GM13977 (cell line): Measurements from ENCODE around the gene GALNT17.

Experiments used
- DNase-seq: peaks from one replicate; pipeline ENCODE4 v3.0.0; 2012; ENCODE audit warnings: low spot score
- in situ Hi-C: fragments of 300-500 bp; cut with MboI; formaldehyde crosslinking; loops from one replicate; pipeline ENCODE4 v1.12.0; 2022; ENCODE audit warnings: low sequenced_read_pairs, low pct_unique_long_range_greater_than_20kb, mixed read lengths, inconsistent platforms; ENCODE audit not compliant: unreplicated experiment
- TF ChIP-seq, protein P1 (sequence below): IDR thresholded peaks from 2 replicates; pipeline ENCODE4 v1.5.1; 2012; ENCODE audit warnings: mild to moderate bottlenecking, control low read depth; ENCODE audit not compliant: insufficient read depth; ENCODE audit errors: extremely low read depth, missing control alignments

GALNT17 gene

DNA sequence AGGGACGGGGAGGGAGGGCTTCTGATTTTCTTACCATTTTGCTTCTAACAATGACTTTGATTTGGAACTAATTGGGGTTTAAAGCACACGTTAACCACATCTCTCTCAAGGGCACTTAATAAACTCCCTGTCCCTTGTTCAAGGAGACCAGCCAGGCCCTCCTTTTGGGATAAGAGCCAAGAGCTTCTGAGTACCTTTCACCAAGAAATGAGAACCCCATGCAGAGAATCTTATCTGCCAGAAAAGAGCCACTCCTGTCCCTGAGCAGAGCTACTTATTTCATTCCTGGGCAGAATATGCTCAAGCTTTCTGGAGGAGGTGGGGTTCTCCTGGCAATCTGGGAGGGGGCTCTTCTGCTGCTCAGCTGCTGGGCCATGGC lies 574.6 kb downstream of the GALNT17 start:
- in situ Hi-C loops, result no loop called here
- DNase-seq, result no peak
- TF ChIP-seq, protein P1, sequence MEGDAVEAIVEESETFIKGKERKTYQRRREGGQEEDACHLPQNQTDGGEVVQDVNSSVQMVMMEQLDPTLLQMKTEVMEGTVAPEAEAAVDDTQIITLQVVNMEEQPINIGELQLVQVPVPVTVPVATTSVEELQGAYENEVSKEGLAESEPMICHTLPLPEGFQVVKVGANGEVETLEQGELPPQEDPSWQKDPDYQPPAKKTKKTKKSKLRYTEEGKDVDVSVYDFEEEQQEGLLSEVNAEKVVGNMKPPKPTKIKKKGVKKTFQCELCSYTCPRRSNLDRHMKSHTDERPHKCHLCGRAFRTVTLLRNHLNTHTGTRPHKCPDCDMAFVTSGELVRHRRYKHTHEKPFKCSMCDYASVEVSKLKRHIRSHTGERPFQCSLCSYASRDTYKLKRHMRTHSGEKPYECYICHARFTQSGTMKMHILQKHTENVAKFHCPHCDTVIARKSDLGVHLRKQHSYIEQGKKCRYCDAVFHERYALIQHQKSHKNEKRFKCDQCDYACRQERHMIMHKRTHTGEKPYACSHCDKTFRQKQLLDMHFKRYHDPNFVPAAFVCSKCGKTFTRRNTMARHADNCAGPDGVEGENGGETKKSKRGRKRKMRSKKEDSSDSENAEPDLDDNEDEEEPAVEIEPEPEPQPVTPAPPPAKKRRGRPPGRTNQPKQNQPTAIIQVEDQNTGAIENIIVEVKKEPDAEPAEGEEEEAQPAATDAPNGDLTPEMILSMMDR, result no peak

DNA sequence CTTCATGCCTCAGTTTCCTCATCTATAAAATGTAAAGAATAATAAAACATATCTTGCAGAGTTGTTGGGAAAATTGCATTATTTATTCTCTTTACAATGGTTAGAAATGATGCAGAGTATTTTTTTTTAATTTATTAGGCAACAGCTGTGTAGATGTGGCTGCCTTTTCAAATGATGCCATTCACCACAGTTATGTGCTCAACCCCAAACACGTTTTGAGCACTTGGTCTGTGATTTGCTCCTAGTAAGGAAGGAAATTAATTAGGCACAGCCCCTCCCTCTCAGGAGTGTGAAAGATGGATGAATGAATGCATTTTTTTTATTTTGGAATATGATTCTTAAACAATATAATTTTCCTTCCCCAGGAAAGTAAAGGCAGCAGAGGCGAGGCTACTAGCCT lies 575.1 kb downstream of the GALNT17 start:
- in situ Hi-C loops, result no loop called here
- TF ChIP-seq, protein P1, result no peak
- no peak for DNase-seq

- TF ChIP-seq, protein P1, result no peak
These were observed 576.8 kb downstream of the GALNT17 start for GRCh38 chr7:71708710-71709109.

DNA sequence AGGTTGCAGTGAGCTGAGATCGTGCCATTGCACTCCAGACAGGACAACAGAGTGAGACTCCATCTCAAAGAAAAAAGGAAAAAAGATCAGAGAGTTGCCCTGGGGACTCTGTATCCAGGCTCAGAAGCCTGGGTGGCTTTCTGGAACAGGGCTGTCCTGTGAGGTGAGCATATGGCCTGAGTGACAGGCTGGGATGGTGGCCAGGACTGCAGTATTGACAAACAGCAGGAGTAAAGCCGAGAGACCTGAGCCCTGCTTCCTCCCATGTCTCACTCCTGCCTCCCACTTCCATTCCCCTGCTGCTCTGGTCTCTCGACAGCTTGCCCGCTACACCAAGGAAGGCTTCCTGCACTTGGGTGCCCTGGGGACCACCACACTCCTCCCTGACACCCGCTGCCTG lies 578.5 kb downstream of the GALNT17 start:
- TF ChIP-seq, protein P1, result no peak
- in situ Hi-C loops, result no loop called here
- DNase-seq, result no peak

More at GRCh38 chr7:71708710-71709109, 576.8 kb downstream of the GALNT17 start:
- no peak for DNase-seq
- in situ Hi-C loops, result no loop called here

DNA sequence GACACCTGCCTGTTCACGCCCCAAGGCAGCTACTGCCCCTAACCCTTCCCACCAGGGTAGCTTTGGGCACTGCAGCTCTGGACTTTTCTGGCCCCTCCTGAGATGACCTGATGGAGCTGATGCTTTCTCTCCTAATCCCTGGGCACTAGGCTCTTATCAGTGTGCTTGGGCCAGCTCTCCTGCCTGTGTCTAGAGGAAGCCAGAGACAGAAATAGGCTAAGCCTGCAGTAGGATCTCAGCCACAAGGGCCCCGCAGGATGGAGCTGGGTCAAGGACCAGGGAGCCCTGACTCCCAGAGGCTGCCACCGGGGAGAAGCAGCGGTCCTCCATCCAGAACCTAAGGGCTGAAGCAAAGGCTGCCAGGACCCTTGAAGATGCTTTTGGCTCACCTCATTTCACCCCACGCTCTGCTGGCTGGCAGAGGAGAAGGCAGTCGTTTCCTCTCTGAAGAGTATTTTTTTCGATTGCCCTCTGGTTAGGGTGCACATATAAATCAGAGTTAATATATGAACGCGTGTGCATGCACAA lies 580.8 kb downstream of the GALNT17 start:
- TF ChIP-seq, protein P1, result no peak
- no peak for DNase-seq
- in situ Hi-C loops, result no loop called here

DNA sequence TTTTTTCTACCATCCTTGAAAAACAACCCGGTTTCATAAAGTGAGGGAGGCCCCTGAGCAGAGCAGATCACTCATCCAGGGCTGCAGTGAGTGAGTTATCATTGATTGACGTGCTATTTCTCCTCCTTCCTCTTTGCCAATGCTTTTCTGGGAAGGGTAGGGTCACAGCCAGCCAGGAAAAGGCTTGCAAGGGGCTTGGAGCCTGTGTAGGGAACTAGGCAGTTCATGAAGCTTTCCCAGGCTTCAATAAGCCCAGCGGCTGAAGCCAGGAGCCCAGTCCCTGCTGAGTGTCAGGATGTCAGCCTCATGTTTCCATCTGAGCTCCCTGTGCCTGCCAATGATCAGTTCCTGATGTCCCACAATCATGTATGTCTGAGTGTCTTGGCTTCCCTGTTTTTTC lies 584.7 kb downstream of the GALNT17 start:
- in situ Hi-C loops, result no loop called here
- TF ChIP-seq, protein P1, result no peak
- no peak for DNase-seq

DNA sequence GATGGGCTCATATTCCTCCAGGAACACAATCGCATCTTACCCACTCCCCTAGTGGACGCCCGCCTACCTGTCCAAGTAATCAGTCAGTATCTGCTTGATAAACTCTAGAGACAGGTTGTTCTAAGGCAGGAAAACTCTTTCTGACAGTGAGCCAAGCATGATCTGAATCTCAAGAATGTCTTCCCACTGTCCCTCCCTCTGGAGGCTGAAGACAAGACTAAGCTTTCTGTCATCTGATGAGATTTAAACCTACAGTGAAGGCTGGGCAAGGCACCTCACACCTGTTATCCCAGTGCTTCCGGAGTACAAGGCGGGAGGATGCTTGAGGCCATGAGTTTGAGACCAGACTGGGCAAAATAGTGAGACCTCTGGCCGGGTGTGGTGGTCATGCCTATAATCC lies 586.6 kb downstream of the GALNT17 start:
- TF ChIP-seq, protein P1, result no peak
- no peak for DNase-seq
- in situ Hi-C loops, result no loop called here
